Coronary artery (tissue), 2 donors: ENCODE data around the gene CD28.
"Not testable (repeated sequence)": the region's sequence is repeated elsewhere in the genome, so short reads cannot be mapped to it uniquely, and the experiment has no call there.

Experiments
- DNase-seq: peaks from one replicate; pipeline ENCODE4 v3.0.0-alpha.2; 2017; ENCODE audit warnings: low spot score
- H3K27ac ChIP-seq, 2 donors: fragments of 200-600 bp; sonication (generic); one replicate each; pipeline ENCODE4 v1.5.1; 2016 to 2019
- H3K4me3 ChIP-seq: fragments of 200-600 bp; sonication (generic); 2 replicates; pipeline ENCODE4 v1.5.1; 2016; ENCODE audit warnings: mild to moderate bottlenecking, moderate library complexity
- TF ChIP-seq, protein P1 (sequence below): fragments of 200-600 bp; sonication (generic); IDR thresholded peaks from one replicate; pipeline ENCODE4 v1.5.1; 2019; ENCODE audit warnings: antibody characterized with exemption

The CD28 gene

GRCh38 chr2:203690441-203691047, 15.9 kb upstream of the CD28 start:
- DNase-seq, result no peak
- H3K4me3 ChIP-seq, result no peak overlapping the region
- peak overlapping the region in 1 of 2 donors; percentile 46 for H3K27ac ChIP-seq
- TF ChIP-seq, protein P1, sequence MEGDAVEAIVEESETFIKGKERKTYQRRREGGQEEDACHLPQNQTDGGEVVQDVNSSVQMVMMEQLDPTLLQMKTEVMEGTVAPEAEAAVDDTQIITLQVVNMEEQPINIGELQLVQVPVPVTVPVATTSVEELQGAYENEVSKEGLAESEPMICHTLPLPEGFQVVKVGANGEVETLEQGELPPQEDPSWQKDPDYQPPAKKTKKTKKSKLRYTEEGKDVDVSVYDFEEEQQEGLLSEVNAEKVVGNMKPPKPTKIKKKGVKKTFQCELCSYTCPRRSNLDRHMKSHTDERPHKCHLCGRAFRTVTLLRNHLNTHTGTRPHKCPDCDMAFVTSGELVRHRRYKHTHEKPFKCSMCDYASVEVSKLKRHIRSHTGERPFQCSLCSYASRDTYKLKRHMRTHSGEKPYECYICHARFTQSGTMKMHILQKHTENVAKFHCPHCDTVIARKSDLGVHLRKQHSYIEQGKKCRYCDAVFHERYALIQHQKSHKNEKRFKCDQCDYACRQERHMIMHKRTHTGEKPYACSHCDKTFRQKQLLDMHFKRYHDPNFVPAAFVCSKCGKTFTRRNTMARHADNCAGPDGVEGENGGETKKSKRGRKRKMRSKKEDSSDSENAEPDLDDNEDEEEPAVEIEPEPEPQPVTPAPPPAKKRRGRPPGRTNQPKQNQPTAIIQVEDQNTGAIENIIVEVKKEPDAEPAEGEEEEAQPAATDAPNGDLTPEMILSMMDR, result no peak

- Histone ChIP-seq H3K27ac (peak overlapping the region in 1 of 2 donors; percentile 46), H3K4me3 (no peak overlapping the region)
- TF ChIP-seq, protein P1, result no peak
- no peak for DNase-seq
These were observed 15.3 kb upstream of the CD28 start for GRCh38 chr2:203691149-203691548.

DNA sequence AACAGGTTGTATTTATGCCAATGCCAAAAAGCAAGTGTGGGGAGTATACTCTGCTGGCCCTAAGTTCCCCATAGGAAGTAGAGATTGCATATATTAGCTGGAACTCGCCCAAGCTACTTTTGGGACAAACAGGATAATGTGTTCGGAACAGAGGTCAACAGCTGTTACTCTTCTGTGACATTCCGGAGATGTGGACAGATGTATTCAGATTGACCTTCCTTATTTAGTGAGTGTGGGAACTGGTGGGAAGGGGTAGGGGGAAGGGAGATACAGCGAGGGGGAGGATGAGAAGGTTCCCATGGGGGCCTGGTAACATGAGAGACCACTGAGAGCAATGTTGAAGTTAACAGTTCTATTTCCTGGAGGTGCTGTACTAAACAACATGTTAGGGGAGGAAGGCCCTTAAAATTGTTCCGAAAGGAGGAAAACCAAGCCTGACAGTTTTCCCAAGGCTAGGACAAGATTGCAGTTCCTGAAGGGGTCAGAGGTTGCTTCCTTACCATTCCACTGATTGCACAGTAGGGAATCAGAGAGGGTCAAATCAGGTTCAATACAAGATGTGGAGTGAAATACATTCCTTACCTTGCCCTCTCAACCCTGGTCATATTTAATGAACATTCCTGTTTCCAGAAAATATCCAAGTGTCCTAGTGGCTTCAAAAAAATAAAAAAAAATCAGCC, 14.3 kb upstream of the CD28 start:
- TF ChIP-seq, protein P1, result no peak
- DNase-seq, result no peak
- Histone ChIP-seq H3K27ac (peak overlapping the region in 1 of 2 donors; percentile 70), H3K4me3 (no peak overlapping the region)

DNA sequence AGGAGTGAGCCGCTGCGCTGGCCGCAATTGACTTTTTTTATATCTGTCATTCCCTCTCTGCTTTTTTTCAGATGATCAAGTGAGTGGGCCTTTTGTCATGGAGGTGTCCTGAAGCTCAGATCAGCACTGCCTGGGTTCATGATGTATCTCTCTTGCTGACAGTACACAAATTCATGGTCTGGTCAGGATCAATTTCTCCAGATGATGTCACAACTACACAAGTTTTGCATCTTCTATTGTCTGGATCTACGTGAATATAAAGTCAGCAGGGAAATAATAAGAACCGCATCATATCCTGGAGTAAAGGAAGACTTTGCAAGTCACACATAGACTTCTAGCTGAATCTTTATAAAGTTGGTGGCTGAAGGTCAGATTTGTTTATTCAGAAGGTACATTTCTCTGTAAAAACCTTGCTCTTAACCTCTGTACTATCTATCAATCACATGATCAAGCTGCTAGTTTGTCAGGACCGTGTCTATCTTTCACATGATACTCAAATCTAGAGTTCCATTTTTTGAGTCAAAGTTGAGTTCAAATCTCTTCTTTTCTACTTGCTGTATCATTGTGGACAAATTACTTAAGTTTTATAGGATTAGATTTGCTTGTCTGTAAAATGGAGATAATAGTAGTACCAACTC, 13.1 kb upstream of the CD28 start:
- no peak for DNase-seq
- Histone ChIP-seq H3K27ac (no peak overlapping the region), H3K4me3 (no peak overlapping the region)
- TF ChIP-seq, protein P1, result no peak

GRCh38 chr2:203694191-203694590, 12.2 kb upstream of the CD28 start:
- DNase-seq, result no peak
- no peak overlapping the region for H3K27ac ChIP-seq
- TF ChIP-seq, protein P1, result no peak
- H3K4me3 ChIP-seq, result no peak overlapping the region

DNA sequence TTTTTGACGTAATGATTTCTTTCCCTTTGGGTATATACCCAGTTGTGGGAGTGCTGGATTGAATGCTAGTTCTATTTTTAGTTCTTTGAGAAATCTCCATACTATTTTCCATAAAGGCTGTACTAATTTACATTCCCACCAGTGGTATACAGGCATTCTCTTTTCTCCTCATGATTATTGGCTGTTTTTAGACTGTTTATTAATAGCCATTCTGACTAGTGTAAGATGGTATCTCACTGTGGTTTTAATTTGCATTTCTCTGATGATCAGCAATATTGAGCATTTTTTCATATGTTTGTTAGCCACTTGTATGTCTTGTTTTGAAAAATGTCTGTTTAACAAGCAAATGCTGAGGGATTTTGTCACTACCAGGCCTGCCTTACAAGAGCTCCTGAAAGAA, 9.2 kb upstream of the CD28 start:
- Histone ChIP-seq H3K27ac (no peak overlapping the region), H3K4me3 (no peak overlapping the region)
- no peak for DNase-seq
- TF ChIP-seq, protein P1, result no peak

DNA sequence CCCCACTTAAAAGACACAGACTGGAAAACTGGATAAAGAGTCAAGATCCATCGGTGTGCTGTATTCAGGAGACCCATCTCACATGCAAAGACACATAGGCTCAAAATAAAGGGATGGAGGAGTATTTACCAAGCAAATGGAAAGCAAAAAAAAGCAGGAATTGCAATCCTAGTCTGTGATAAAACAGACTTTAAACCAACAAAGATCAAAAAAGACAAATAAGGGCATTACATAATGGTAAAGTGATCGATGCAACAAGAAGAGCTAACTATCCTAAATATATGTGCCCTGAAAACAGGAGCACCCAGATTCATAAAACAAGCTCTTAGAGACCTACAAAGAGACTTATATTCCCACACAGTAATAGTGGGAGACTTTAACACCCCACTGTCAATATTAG, 8.7 kb upstream of the CD28 start:
- not testable (repeated sequence) for DNase-seq, H3K4me3 ChIP-seq, H3K27ac ChIP-seq

- DNase-seq, result not testable (repeated sequence)
These were observed 8.0 kb upstream of the CD28 start for GRCh38 chr2:203698410-203698809.

More at GRCh38 chr2:203698410-203698809, 8.0 kb upstream of the CD28 start:
- H3K4me3 ChIP-seq, H3K27ac ChIP-seq: not testable (repeated sequence)
